ENCODE results near the gene TPST2.
"Not testable (repeated sequence)": the region's sequence is repeated elsewhere in the genome, so short reads cannot be mapped to it uniquely, and the experiment has no call there.

The TPST2 gene

DNA sequence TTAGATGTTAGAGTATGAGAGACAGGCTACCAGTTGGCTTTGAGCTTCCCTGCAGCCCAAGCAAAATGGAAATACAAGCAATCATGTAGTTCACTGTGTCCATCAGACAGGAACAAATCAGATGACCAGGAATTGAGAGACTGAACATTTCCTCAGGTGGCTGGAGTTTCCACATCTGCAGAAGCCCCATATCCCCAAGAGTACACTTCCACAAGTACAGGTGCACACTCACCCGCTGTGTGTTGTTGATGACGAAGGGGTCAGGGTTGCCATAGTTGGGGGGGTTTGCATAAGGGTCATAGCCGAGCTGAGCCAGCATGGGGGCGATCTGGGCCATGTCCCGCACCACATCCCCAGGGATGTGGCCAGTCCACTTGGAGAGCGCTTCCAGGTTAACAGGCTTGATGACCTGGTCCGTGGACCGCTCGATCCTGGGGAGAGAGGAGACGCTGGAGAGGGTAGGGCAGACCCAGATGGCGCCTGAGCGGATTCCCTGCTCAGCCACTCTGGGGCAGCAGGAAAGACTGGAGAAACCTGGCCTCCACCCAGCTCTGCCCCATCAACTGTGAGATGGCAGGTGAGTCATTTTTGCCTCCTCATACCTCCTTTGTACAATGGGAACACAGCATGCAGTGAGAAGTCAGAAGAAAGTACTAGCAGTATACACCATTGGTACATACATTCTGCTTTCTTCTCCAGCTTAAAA is 53.7 kb downstream of the TPST2 start:
- no peak for DNase-seq (ENCODE audit: low read depth, low spot score)
- peaks cover 21% of the 10 kb centered on the region for H3K36me3 ChIP-seq (ENCODE audit: control insufficient read depth, insufficient read depth, low read length)
- H3K4me3 ChIP-seq (ENCODE audit: low read length): no peak overlapping the region
- no peaks in the 10 kb centered on the region for H3K9me3 ChIP-seq (ENCODE audit: control insufficient read depth, insufficient read depth, low read length)
- no peak overlapping the region for H3K27ac ChIP-seq (ENCODE audit: low read length)
- no CpG with 5 or more reads among the region's 12 CpGs for WGBS (ENCODE audit: insufficient coverage, insufficient read length)
- H3K4me1 ChIP-seq (ENCODE audit: control insufficient read depth, insufficient read depth, low read length): no peaks in the 10 kb centered on the region
- no peaks in the 10 kb centered on the region for H3K27me3 ChIP-seq (ENCODE audit: control insufficient read depth, insufficient read depth, low read length)

DNA sequence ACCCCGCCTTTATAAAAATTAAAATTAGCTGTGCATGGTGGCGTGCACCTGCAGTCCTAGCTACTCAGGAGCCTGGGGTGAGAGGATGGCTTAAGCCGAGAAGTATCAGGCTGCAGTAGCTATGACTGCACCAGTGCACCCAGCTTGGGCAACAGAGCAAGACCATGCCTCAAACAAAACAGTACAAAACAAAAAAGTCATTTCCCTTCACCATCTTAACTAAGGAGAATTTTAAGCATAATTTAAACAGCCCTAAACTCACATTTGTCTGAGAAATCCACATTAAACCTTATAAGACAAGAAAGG is 54.4 kb downstream of the TPST2 start:
- Histone ChIP-seq H3K4me3 (ENCODE audit: low read length) (no peak overlapping the region), H3K9me3 (ENCODE audit: control insufficient read depth, insufficient read depth, low read length) (no peaks in the 10 kb centered on the region), H3K27ac (ENCODE audit: low read length) (no peak overlapping the region), H3K36me3 (ENCODE audit: control insufficient read depth, insufficient read depth, low read length) (peaks cover 14% of the 10 kb centered on the region), H3K4me1 (ENCODE audit: control insufficient read depth, insufficient read depth, low read length) (no peaks in the 10 kb centered on the region), H3K27me3 (ENCODE audit: control insufficient read depth, insufficient read depth, low read length) (no peaks in the 10 kb centered on the region)
- no peak for DNase-seq (ENCODE audit: low read depth, low spot score)
- WGBS (ENCODE audit: insufficient coverage, insufficient read length): no CpG with 5 or more reads among the region's 3 CpGs

DNA sequence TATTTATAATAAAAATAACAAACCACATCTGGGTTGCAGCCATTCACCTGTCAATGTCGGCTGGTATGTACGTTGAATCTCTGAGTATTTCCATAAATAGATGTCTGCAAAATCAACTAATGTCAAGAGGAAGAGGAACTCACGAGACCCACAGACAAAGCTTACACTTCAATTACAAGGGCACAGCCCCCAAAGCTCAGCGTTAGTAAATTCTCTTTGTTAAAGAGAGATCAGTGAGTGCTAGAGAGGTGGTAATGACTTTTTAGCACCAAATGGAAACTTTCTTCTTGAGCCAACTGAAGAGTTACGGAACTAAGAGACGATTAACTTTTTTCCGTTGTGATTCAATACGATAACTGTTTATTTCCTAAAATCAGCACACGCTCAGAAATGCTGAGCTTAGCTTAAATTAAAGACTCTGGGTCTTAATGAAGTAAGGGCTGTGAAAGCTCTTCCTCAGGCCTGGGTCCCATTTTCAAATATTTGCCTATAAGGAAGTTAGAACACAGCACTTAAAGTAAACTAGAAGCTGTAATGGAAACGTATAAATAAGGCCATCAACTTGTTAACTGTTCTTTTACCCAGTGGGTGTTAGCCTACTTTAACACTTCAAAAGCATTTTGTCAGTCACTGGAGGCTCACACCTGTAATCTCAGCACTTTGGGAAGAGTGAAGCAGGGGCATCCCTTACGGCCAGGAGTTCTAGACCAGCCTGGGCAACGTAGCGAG is 54.9 kb downstream of the TPST2 start:
- no CpG with 5 or more reads among the region's 13 CpGs for WGBS (ENCODE audit: insufficient coverage, insufficient read length)
- no peaks in the 10 kb centered on the region for H3K4me1 ChIP-seq (ENCODE audit: control insufficient read depth, insufficient read depth, low read length)
- H3K4me3 ChIP-seq (ENCODE audit: low read length): no peak overlapping the region
- no peaks in the 10 kb centered on the region for H3K27me3 ChIP-seq (ENCODE audit: control insufficient read depth, insufficient read depth, low read length)
- DNase-seq (ENCODE audit: low read depth, low spot score): no peak
- H3K27ac ChIP-seq (ENCODE audit: low read length): no peak overlapping the region
- no peaks in the 10 kb centered on the region for H3K9me3 ChIP-seq (ENCODE audit: control insufficient read depth, insufficient read depth, low read length)
- peaks cover 11% of the 10 kb centered on the region; the same call in 1 of the 2 replicates for H3K36me3 ChIP-seq (ENCODE audit: control insufficient read depth, insufficient read depth, low read length)

DNA sequence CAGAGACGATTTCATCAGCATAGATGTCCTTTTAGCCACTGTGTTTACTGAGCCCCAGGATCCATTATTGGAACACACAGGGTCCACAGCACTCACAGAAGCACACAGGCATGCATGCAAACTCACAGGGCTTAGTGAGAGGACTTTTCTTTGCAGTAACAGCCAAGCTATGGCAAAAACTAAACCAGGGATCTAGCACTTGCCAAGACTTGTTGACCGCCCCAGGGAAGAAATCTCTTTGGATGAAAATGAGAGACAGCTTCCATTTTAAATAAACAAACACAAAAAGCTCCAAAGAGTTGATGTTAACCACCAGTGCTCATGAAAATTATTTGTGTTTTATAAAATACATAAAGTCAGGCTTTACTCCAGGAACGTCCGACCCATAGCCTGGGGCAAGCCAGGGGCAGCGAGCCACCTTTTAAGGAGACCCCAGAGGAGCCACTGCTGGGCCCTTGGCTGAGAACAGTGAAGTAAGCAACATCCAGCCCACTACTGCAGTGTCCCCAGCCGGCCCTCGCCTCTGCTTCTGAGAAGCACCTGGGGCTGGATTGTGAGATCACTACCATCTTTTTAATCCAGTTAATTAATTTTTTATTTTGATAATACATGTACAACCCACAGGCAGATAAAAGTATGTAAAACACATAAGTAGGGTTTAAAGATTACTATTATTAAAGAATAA is 55.6 kb downstream of the TPST2 start:
- Histone ChIP-seq H3K4me3 (ENCODE audit: low read length) (no peak overlapping the region), H3K27me3 (ENCODE audit: control insufficient read depth, insufficient read depth, low read length) (no peaks in the 10 kb centered on the region), H3K36me3 (ENCODE audit: control insufficient read depth, insufficient read depth, low read length) (peaks cover 11% of the 10 kb centered on the region; the same call in 1 of the 2 replicates), H3K27ac (ENCODE audit: low read length) (no peak overlapping the region), H3K4me1 (ENCODE audit: control insufficient read depth, insufficient read depth, low read length) (no peaks in the 10 kb centered on the region), H3K9me3 (ENCODE audit: control insufficient read depth, insufficient read depth, low read length) (no peaks in the 10 kb centered on the region)
- no peak for DNase-seq (ENCODE audit: low read depth, low spot score)
- no CpG with 5 or more reads among the region's 7 CpGs for WGBS (ENCODE audit: insufficient coverage, insufficient read length)

DNA sequence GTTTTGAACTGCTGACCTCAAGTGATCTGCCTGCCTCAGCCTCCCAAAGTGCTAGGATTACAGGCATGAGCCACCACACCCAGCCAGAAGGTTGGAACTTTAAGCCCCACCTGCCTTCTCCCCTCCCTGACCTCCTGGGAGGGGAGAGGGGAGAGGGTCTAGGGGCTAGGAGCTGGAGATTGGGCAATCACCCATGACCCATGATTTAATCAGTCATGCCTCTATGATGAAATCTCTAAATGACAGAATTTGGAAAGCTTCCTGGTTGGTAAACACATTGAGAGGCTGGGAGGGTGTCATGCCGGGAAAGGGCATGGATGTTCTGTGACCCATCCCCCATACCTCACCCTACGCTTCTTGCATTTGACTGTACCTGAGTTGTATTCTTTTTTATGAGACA is 60.6 kb downstream of the TPST2 start:
- no peaks in the 10 kb centered on the region for H3K4me1 ChIP-seq (ENCODE audit: control insufficient read depth, insufficient read depth, low read length)
- H3K27me3 ChIP-seq (ENCODE audit: control insufficient read depth, insufficient read depth, low read length): no peaks in the 10 kb centered on the region
- no peak for DNase-seq (ENCODE audit: low read depth, low spot score)
- no peaks in the 10 kb centered on the region for H3K9me3 ChIP-seq (ENCODE audit: control insufficient read depth, insufficient read depth, low read length)
- WGBS (ENCODE audit: insufficient coverage, insufficient read length): no CpG with 5 or more reads among the region's 2 CpGs
- H3K4me3 ChIP-seq (ENCODE audit: low read length): no peak overlapping the region
- no peak overlapping the region for H3K27ac ChIP-seq (ENCODE audit: low read length)
- H3K36me3 ChIP-seq (ENCODE audit: control insufficient read depth, insufficient read depth, low read length): peaks cover 10% of the 10 kb centered on the region; the same call in 1 of the 2 replicates

DNA sequence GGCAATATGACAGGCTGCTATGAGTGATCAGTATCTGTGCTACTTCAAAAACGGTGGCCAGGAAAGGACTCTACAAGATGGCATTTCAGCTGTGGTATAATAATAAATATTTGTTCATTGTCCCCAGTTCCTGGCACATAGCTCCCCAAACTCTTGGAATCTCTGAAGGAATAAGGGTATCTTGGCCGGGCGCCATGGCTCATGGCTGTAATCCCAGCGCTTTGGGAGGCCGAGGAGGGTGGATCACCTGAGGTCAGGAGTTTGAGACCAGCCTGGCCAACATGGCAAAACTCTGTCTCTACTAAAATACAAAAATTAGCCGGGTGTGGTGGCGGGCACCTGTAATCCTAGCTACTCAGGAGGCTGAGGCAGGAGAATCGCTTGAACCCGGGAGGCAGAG is 61.4 kb downstream of the TPST2 start:
- peaks cover 12% of the 10 kb centered on the region; the same call in 1 of the 2 replicates for H3K36me3 ChIP-seq (ENCODE audit: control insufficient read depth, insufficient read depth, low read length)
- DNase-seq (ENCODE audit: low read depth, low spot score); H3K4me1 ChIP-seq (ENCODE audit: control insufficient read depth, insufficient read depth, low read length); H3K4me3 ChIP-seq (ENCODE audit: low read length); H3K9me3 ChIP-seq (ENCODE audit: control insufficient read depth, insufficient read depth, low read length); H3K27ac ChIP-seq (ENCODE audit: low read length); H3K27me3 ChIP-seq (ENCODE audit: control insufficient read depth, insufficient read depth, low read length): not testable (repeated sequence)
- WGBS (ENCODE audit: insufficient coverage, insufficient read length): no CpG with 5 or more reads among the region's 9 CpGs

DNA sequence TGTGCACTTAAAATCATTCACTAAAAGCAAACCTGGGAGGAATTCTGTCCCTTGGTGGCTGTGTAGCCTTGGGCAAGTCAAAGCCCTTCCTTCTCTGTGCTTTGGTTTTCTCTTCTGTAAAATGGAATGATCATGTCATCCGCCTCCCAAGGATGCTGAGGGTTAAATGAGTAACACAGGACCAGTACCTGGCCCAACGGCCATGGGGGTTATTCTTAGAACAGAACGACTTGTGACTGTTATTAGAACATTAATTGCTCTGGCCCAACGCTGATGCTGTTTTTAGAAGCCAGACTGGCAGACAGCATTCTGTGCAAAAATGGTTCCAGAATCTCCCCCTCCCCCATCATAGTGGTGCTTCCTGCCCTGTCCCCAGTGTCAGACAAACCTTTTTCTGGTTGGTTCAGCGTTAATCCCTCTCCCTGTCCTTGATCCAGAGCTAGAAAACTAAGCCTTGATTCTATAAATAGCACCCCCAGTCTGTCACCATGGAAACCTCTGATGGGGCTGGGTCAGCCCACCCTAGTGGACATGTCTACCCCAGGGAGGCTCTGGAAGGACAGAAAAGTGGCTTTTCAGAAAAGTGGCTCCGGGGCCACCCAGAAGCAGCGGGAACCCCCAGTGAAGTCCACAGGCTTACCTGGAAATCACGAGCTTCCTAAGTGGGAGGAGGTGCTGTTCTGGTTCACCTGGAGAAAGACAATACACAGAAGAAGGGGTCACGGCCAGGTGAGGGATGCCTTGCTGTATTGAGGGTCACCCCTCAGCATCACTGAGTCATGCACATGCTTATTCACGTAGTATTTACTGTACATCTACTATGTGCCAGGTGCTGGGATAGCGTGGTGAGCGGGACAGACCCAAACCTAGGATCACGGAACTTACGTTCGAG is 62.1 kb downstream of the TPST2 start:
- Histone ChIP-seq H3K4me1 (ENCODE audit: control insufficient read depth, insufficient read depth, low read length) (no peaks in the 10 kb centered on the region), H3K36me3 (ENCODE audit: control insufficient read depth, insufficient read depth, low read length) (peaks cover 12% of the 10 kb centered on the region; the same call in 1 of the 2 replicates), H3K9me3 (ENCODE audit: control insufficient read depth, insufficient read depth, low read length) (no peaks in the 10 kb centered on the region), H3K4me3 (ENCODE audit: low read length) (no peak overlapping the region), H3K27ac (ENCODE audit: low read length) (no peak overlapping the region), H3K27me3 (ENCODE audit: control insufficient read depth, insufficient read depth, low read length) (no peaks in the 10 kb centered on the region)
- no CpG with 5 or more reads among the region's 15 CpGs for WGBS (ENCODE audit: insufficient coverage, insufficient read length)
- DNase-seq (ENCODE audit: low read depth, low spot score): no peak

DNA sequence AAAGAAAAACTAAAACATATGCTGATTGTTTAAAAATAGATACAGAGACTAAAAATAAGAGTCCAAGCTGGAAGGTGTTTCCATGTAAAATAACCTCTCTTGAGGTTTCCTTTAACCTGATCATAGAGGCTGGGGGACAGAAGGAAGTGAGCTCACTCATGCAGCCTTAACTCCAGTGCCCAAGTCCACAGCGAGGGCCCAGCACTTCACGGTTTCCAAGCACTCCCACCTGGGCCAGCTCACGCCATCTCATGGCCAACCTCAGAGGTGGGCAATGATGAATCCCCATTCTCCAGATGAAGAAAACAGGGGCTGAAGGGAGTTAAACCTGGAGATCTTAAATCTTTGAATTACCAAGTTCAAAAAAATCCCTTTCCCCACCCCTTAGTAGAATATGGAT is 62.8 kb downstream of the TPST2 start:
- H3K4me3 ChIP-seq (ENCODE audit: low read length): no peak overlapping the region
- H3K36me3 ChIP-seq (ENCODE audit: control insufficient read depth, insufficient read depth, low read length): peaks cover 10% of the 10 kb centered on the region; the same call in 1 of the 2 replicates
- no peak for DNase-seq (ENCODE audit: low read depth, low spot score)
- WGBS (ENCODE audit: insufficient coverage, insufficient read length): no CpG with 5 or more reads among the region's 3 CpGs
- no peaks in the 10 kb centered on the region for H3K27me3 ChIP-seq (ENCODE audit: control insufficient read depth, insufficient read depth, low read length)
- no peak overlapping the region for H3K27ac ChIP-seq (ENCODE audit: low read length)
- no peaks in the 10 kb centered on the region for H3K4me1 ChIP-seq (ENCODE audit: control insufficient read depth, insufficient read depth, low read length)
- H3K9me3 ChIP-seq (ENCODE audit: control insufficient read depth, insufficient read depth, low read length): no peaks in the 10 kb centered on the region

DNA sequence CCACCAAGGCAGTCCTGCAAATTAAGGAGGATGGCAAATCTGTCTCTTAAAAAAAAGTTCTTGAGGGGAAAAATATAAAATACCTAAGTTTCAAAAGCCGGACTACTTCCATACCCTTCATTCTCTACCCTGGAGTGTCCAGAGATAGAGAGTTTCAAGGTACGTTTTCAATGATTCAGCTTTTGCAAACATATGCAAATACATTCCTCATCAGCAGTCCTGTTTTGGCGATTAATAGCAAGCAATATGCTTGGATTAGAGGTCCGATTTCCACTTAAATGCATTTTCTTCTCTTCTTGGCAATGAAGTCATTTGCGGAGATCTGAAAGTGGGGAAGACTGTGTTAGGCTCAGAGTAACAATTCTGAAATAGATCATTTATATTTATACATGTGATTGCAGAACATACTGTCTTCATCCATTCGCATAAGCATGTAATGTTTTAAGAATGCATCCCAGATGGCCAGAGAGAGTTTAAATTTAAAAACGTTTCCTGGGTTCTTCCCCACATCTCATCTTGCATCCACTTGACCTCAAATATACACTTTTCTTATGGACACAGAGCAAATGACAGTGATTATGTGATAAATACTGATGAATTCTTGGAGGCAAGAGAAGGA is 63.9 kb downstream of the TPST2 start:
- H3K9me3 ChIP-seq (ENCODE audit: control insufficient read depth, insufficient read depth, low read length): no peaks in the 10 kb centered on the region
- H3K27me3 ChIP-seq (ENCODE audit: control insufficient read depth, insufficient read depth, low read length): no peaks in the 10 kb centered on the region
- no peak overlapping the region for H3K4me3 ChIP-seq (ENCODE audit: low read length)
- DNase-seq (ENCODE audit: low read depth, low spot score): no peak
- no CpG with 5 or more reads among the region's 7 CpGs for WGBS (ENCODE audit: insufficient coverage, insufficient read length)
- H3K27ac ChIP-seq (ENCODE audit: low read length): no peak overlapping the region
- peaks cover 5% of the 10 kb centered on the region; the same call in 1 of the 2 replicates for H3K36me3 ChIP-seq (ENCODE audit: control insufficient read depth, insufficient read depth, low read length)
- H3K4me1 ChIP-seq (ENCODE audit: control insufficient read depth, insufficient read depth, low read length): no peaks in the 10 kb centered on the region
